GM12878 (cell line): ENCODE data around the gene TMEM170B. TPM values are rescaled to one million over a fixed set of nuclear protein-coding genes. Genes with fewer than 3 reads are reported as not detected.

Source experiments
- ATAC-seq: fragments of 200-7000 bp; cut with Tn5 transposase; 3 replicates; pipeline ENCODE4 v1.9.1; 2020; ENCODE audit warnings: mild to moderate bottlenecking, moderate library complexity
- BruUV-seq: library from RNA; stranded (reverse); fragments of 400-500 nt; replicated peaks from 2 replicates; lab custom pipeline; 2021; lab: Mats Ljungman, UMichigan
- CTCF ChIA-PET: fragments of 300-600 bp; sonication (Branson Sonifier 250); formaldehyde crosslinking; extraction: SDS; loops from one replicate; lab custom pipeline; 2021; ENCODE audit warnings: inconsistent platforms; lab: Yijun Ruan, JAX
- POLR2A ChIA-PET: fragments of 350-600 bp; formaldehyde crosslinking; extraction: SDS; loops from one replicate; lab custom pipeline; 2021; ENCODE audit warnings: inconsistent platforms; lab: Charles Lee
- RAD21 ChIA-PET: fragments of 300-600 bp; sonication (Branson Sonifier 250); formaldehyde crosslinking; loops from one replicate; lab custom pipeline; 2023; ENCODE audit warnings: antibody characterized with exemption; ENCODE audit not compliant: unreplicated experiment; lab: Charles Lee
- SMC1A ChIA-PET: fragments of 300-600 bp; sonication (Branson Sonifier 250); formaldehyde crosslinking; loops from one replicate; lab custom pipeline; 2023; ENCODE audit not compliant: unreplicated experiment, uncharacterized antibody; lab: Charles Lee
- DNase-seq: peaks from one replicate; pipeline ENCODE4 v3.0.0-alpha.2; 2011; ENCODE audit warnings: low read depth, low spot score
- FAIRE-seq: peaks from 3 replicates; lab custom pipeline; 2011; peaks lifted over from hg19 to GRCh38; lab: Jason Lieb, UNC
- H2AFZ ChIP-seq: 2 replicates; pipeline ENCODE4 v1.6.0; 2011; ENCODE audit warnings: low read depth, low read length, control low read depth; ENCODE audit not compliant: control insufficient read depth
- H3K27ac ChIP-seq: 2 replicates; pipeline ENCODE4 v1.5.1; 2011; ENCODE audit warnings: control low read depth; ENCODE audit not compliant: control insufficient read depth, insufficient read depth
- H3K27me3 ChIP-seq, 2 experiments: replicated peaks in 1 of 2; 2 replicates each; pipeline versions ENCODE4 v1.6.0 to v1.6.1; 2011; ENCODE audit warnings: low read length in 1 of 2; ENCODE audit not compliant: control insufficient read depth in 2 of 2, insufficient read depth in 2 of 2
- H3K36me3 ChIP-seq, 2 experiments: 2 replicates each; pipeline ENCODE4 v1.5.1; 2011; ENCODE audit warnings: low read length in 1 of 2; ENCODE audit not compliant: control insufficient read depth in 2 of 2, insufficient read depth in 2 of 2
- H3K4me1 ChIP-seq: 2 replicates; pipeline ENCODE4 v1.6.1; 2011; ENCODE audit warnings: mild to moderate bottlenecking, low read length, moderate library complexity, mixed read lengths; ENCODE audit not compliant: control insufficient read depth, insufficient read depth
- H3K4me2 ChIP-seq: 2 replicates; pipeline ENCODE4 v1.6.0; 2011; ENCODE audit warnings: control low read depth; ENCODE audit not compliant: control insufficient read depth, insufficient read depth
- H3K4me3 ChIP-seq: fragments of 200-600 bp; sonication (generic); 2 replicates; pipeline ENCODE4 v1.5.1; 2016
- H3K79me2 ChIP-seq: 2 replicates; pipeline ENCODE4 v1.6.0; 2011; ENCODE audit warnings: low read length; ENCODE audit not compliant: control insufficient read depth, insufficient read depth
- H3K9ac ChIP-seq: 2 replicates; pipeline ENCODE4 v1.8.0; 2011; ENCODE audit warnings: low read length, control low read depth, mixed read lengths; ENCODE audit not compliant: control insufficient read depth, insufficient read depth
- H3K9me3 ChIP-seq: replicated peaks from 3 replicates; pipeline ENCODE4 v1.5.1; 2011; ENCODE audit warnings: mild to moderate bottlenecking, low read length; ENCODE audit not compliant: control insufficient read depth, insufficient read depth
- H4K20me1 ChIP-seq: 2 replicates; pipeline ENCODE4 v1.6.0; 2011; ENCODE audit not compliant: control insufficient read depth, insufficient read depth
- BCL3 ChIP-seq: IDR thresholded peaks from 2 replicates; pipeline ENCODE4 v1.6.1; 2011; ENCODE audit warnings: borderline replicate concordance, low read depth, mild to moderate bottlenecking, moderate library complexity, low read length; ENCODE audit not compliant: insufficient read depth, poor library complexity, severe bottlenecking
- BRCA1 ChIP-seq: IDR thresholded peaks from 2 replicates; pipeline ENCODE4 v1.6.1; 2011; ENCODE audit warnings: low read depth, low read length, improper control_type of control experiment
- GABPA ChIP-seq: IDR thresholded peaks from 2 replicates; pipeline ENCODE4 v1.6.1; 2014; ENCODE audit warnings: antibody characterized with exemption, low read depth, mild to moderate bottlenecking, inconsistent platforms
- HCFC1 ChIP-seq: fragments of 150-350 bp; IDR thresholded peaks from 2 replicates; pipeline ENCODE4 v1.6.1; 2014; ENCODE audit warnings: low read length
- MEF2A ChIP-seq: IDR thresholded peaks from 2 replicates; pipeline ENCODE4 v1.6.1; 2011; ENCODE audit warnings: low read depth, mild to moderate bottlenecking, low read length, moderate library complexity; ENCODE audit not compliant: insufficient read depth
- POLR2AphosphoS5 ChIP-seq: IDR thresholded peaks from 2 replicates; pipeline ENCODE4 v1.6.1; 2011; ENCODE audit warnings: mild to moderate bottlenecking, low read length, inconsistent platforms
- RCOR1 ChIP-seq: conservative IDR thresholded peaks from 2 replicates; pipeline ENCODE4 v1.6.1; 2012; ENCODE audit warnings: low read depth, low read length, improper control_type of control experiment
- SREBF2 ChIP-seq: IDR thresholded peaks from 2 replicates; pipeline ENCODE4 v1.6.1; 2012; ENCODE audit warnings: mild to moderate bottlenecking, low read length
- STAT3 ChIP-seq: IDR thresholded peaks from 2 replicates; pipeline ENCODE4 v1.6.1; 2011; ENCODE audit warnings: low read depth, low read length, improper control_type of control experiment
- WRNIP1 ChIP-seq: IDR thresholded peaks from 2 replicates; pipeline ENCODE4 v1.6.1; 2011; ENCODE audit warnings: low read depth, low read length, improper control_type of control experiment, borderline replicate concordance
- ZSCAN29 ChIP-seq: fragments of 450-650 bp; IDR thresholded peaks from 2 replicates; pipeline ENCODE4 v1.6.1; 2017; ENCODE audit warnings: mild to moderate bottlenecking, moderate library complexity
- WGBS: methylation state at CpG from one replicate; pipeline ENCODE4 v1.1.6; 2016; ENCODE audit warnings: low lambda C conversion rate; ENCODE audit not compliant: insufficient replicate concordance, insufficient coverage; ENCODE audit errors: missing lambda C conversion rate; 5-methylcytosine and 5-hydroxymethylcytosine counted together
- in situ Hi-C: fragments of 300-500 bp; cut with MboI; formaldehyde crosslinking; loops from 9 replicates; pipeline ENCODE4 v1.14.3; 2018; ENCODE audit warnings: mixed read lengths
- intact Hi-C: fragments of 100-400 bp; cut with micrococcal nuclease; formaldehyde crosslinking; loops from one replicate; pipeline ENCODE4 v1.14.2; 2022; ENCODE audit not compliant: unreplicated experiment
- polyA plus RNA-seq, 11 experiments: library from polyadenylated mRNA; depleted of rRNA in 4 of 11; unstranded in 6 of 11; stranded (reverse) in 5 of 11; fragments of >200 nt; fragmentation: Nextera tagmentation in 4 of 11; fragmentation: Illumina TruSeq in 1 of 11; extraction: Ambion mirVana in 4 of 11; extraction: Trizol in 1 of 11; gene quantifications; 1 replicate in 1 of 11; 2 replicates in 10 of 11; pipeline versions ENCODE4 v1.2.1 to v1.2.3, GENCODE V29; 2011 to 2016; ENCODE audit warnings: inconsistent platforms in 2 of 11, missing spikeins in 2 of 11, low read depth in 1 of 11
- total RNA-seq, 4 experiments: library from RNA; depleted of rRNA in 3 of 4; stranded (reverse); fragments of >200 nt in 3 of 4; fragmentation: Illumina TruSeq in 1 of 4; extraction: Trizol in 1 of 4; gene quantifications; 2 replicates each; pipeline versions ENCODE4 v1.2.1 to v1.2.3, GENCODE V29; 2013 to 2021

Gene TMEM170B
- total and polyA plus RNA-seq, 10 of the 15 experiments (the other 5 are each of a cell fraction or from before 2014, with no cell fraction given): 0.38 to 10.3 (median 4.2) TPM

DNA sequence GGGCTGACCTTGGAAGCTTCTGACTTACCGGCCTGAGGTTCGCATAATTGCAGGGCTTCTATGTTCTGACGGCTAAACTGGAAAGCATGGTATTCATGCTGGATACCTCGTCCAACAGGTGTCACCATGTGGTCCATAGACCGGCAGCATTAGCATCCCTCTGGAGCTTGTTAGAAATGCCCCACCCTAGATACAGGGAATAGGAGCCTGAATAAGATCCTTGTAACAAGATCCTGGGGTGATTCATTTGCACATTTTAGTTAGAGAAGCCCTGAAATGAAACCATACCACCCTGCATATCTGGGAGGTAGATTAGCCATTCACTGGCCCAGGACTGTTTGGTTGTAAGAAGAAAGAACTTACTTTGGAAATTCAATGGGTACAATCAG is 77.7 kb downstream of the TMEM170B start:
- H3K4me3 ChIP-seq: no peak overlapping the region
- intact Hi-C loops (no loop called here), in situ Hi-C loops (no loop called here)
- ATAC-seq: no peak
- no peak overlapping the region for H3K27ac ChIP-seq
- RAD21 ChIA-PET: interaction anchor here (0.8 to 1.6 kb wide), 2 partner anchors 41 to 677 kb away, joined by 3 to 4 read pairs; no protein-coding TSS in a partner anchor
- no peaks in the 10 kb centered on the region for H4K20me1 ChIP-seq
- H3K9me3 ChIP-seq: no peaks in the 10 kb centered on the region
- no peaks in the 10 kb centered on the region for H3K79me2 ChIP-seq
- SMC1A ChIA-PET: interaction anchor here (0.6 to 1.9 kb wide), 7 partner anchors 10 to 37 kb away, joined by 3 to 9 read pairs (median 4); no protein-coding TSS in a partner anchor
- CTCF ChIA-PET: interaction anchor here (0.8 to 1.9 kb wide), 6 partner anchors 15 to 988 kb away, joined by 3 to 7 read pairs (median 4); no protein-coding TSS in a partner anchor
- no peak overlapping the region for H3K9ac ChIP-seq
- H3K4me1 ChIP-seq: no peaks in the 10 kb centered on the region
- H3K27me3 ChIP-seq: no peaks in the 10 kb centered on the region
- no peaks in the 10 kb centered on the region for H3K36me3 ChIP-seq
- no peak for DNase-seq
- 43% methylated on average over 5 of the region's 5 CpGs for WGBS
- POLR2A ChIA-PET: no interaction called here
- no peak for FAIRE-seq
- no peak overlapping the region for H3K4me2 ChIP-seq
- TF ChIP-seq HCFC1 (no peak), ZSCAN29 (no peak), BCL3 (no peak), SREBF2 (no peak), GABPA (no peak), MEF2A (no peak), POLR2AphosphoS5 (no peak), BRCA1 (no peak), RCOR1 (no peak), STAT3 (no peak), WRNIP1 (no peak)
- BruUV-seq: no TSS peak
- no peak overlapping the region for H2AFZ ChIP-seq
